H1 (cell line): ENCODE results near the gene DPEP2. TPM values are rescaled to one million over a fixed set of nuclear protein-coding genes. Genes with fewer than 3 reads are reported as not detected.
"Not testable (repeated sequence)": the region's sequence is repeated elsewhere in the genome, so short reads cannot be mapped to it uniquely, and the experiment has no call there.

Experiments
- CTCF ChIA-PET: fragments of 300-600 bp; sonication (Branson Sonifier 250); formaldehyde crosslinking; loops from one replicate; lab custom pipeline; 2021; ENCODE audit not compliant: partially characterized antibody; lab: Charles Lee
- POLR2A ChIA-PET: fragments of 300-600 bp; sonication (Branson Sonifier 250); formaldehyde crosslinking; loops from one replicate; lab custom pipeline; 2021; ENCODE audit warnings: inconsistent platforms; ENCODE audit not compliant: partially characterized antibody; lab: Charles Lee
- DNase-seq, 2 experiments: peaks; one replicate each; pipeline versions ENCODE4 v3.0.0 to v3.0.0-alpha.2; 2010 to 2022; ENCODE audit warnings: low spot score in 2 of 2, low read depth in 1 of 2, mixed read lengths in 1 of 2
- FAIRE-seq: peaks from 2 replicates; lab custom pipeline; 2011; peaks lifted over from hg19 to GRCh38; lab: Jason Lieb, UNC
- H2AFZ ChIP-seq: 2 replicates; pipeline ENCODE4 v1.8.1; 2012; ENCODE audit warnings: low read length, inconsistent platforms
- H2AK5ac ChIP-seq: 2 replicates; pipeline ENCODE4 v1.6.1; 2013; ENCODE audit warnings: low read depth, low read length
- H2BK120ac ChIP-seq: replicated peaks from 2 replicates; pipeline ENCODE3; 2013; ENCODE audit warnings: low read depth, low read length, inconsistent platforms
- H2BK12ac ChIP-seq: 2 replicates; pipeline ENCODE4 v1.6.1; 2013; ENCODE audit warnings: low read depth, low read length
- H2BK15ac ChIP-seq: 2 replicates; pipeline ENCODE4 v1.6.1; 2013; ENCODE audit warnings: low read length
- H2BK20ac ChIP-seq: 2 replicates; pipeline ENCODE4 v1.6.1; 2013; ENCODE audit warnings: low read length
- H2BK5ac ChIP-seq: 2 replicates; pipeline ENCODE4 v1.6.1; 2013; ENCODE audit warnings: low read depth, low read length
- H3K14ac ChIP-seq: 2 replicates; pipeline ENCODE4 v1.6.1; 2013; ENCODE audit warnings: inconsistent platforms; ENCODE audit not compliant: insufficient read length
- H3K18ac ChIP-seq: 2 replicates; pipeline ENCODE4 v1.6.1; 2013; ENCODE audit warnings: low read length; ENCODE audit errors: extremely low read depth
- H3K23ac ChIP-seq: 2 replicates; pipeline ENCODE4 v1.6.1; 2013; ENCODE audit warnings: inconsistent platforms; ENCODE audit not compliant: insufficient read length
- H3K23me2 ChIP-seq: 2 replicates; pipeline ENCODE4 v1.6.1; 2013; ENCODE audit warnings: low read depth, low read length
- H3K27ac ChIP-seq: 2 replicates; pipeline ENCODE4 v1.6.1; 2011; ENCODE audit warnings: low read depth, low read length, inconsistent platforms
- H3K27me3 ChIP-seq, 4 experiments: replicated peaks in 1 of 4; 1 replicate in 1 of 4; 2 replicates in 3 of 4; pipeline versions ENCODE4 v1.6.1 to v1.8.1; 2011 to 2013; ENCODE audit warnings: low read length in 3 of 4, mild to moderate bottlenecking in 3 of 4, inconsistent platforms in 2 of 4, mixed read lengths in 2 of 4, moderate library complexity in 1 of 4; ENCODE audit not compliant: control insufficient read depth in 3 of 4, insufficient read depth in 3 of 4; ENCODE audit errors: extremely low read depth in 1 of 4
- H3K36me3 ChIP-seq, 4 experiments: 2 replicates each; pipeline versions ENCODE4 v1.6.1 to v1.8.1; 2011 to 2013; ENCODE audit warnings: mild to moderate bottlenecking in 4 of 4, low read length in 3 of 4, moderate library complexity in 2 of 4, control low read depth in 1 of 4, inconsistent platforms in 1 of 4; ENCODE audit not compliant: insufficient read depth in 4 of 4, control insufficient read depth in 2 of 4
- H3K4ac ChIP-seq: replicated peaks from 2 replicates; pipeline ENCODE3; 2013; ENCODE audit warnings: low read length, low read depth, mixed read lengths, inconsistent platforms; ENCODE audit not compliant: insufficient read length
- H3K4me1 ChIP-seq, 4 experiments: replicated peaks in 1 of 4; 1 replicate in 1 of 4; 2 replicates in 3 of 4; pipeline versions ENCODE4 v1.6.1 to v1.8.1; 2011 to 2013; ENCODE audit warnings: low read length in 3 of 4, inconsistent platforms in 2 of 4, mixed read lengths in 1 of 4; ENCODE audit not compliant: insufficient read depth in 4 of 4, control insufficient read depth in 3 of 4
- H3K4me2 ChIP-seq, 2 experiments: 2 replicates each; pipeline versions ENCODE4 v1.6.1 to v1.8.1; 2011 to 2013; ENCODE audit warnings: low read depth in 2 of 2, low read length in 2 of 2, control low read depth in 1 of 2, inconsistent platforms in 1 of 2, mild to moderate bottlenecking in 1 of 2; ENCODE audit not compliant: insufficient read depth in 1 of 2
- H3K4me3 ChIP-seq, 4 experiments: fragments of 200-600, 300-600 bp in 1 of 4; sonication (generic), shearing (Covaris generic), sonication (Bioruptor Twin) in 1 of 4; 2 replicates each; pipeline versions ENCODE4 v1.5.1 to v1.8.1; 2011 to 2016; ENCODE audit warnings: low read length in 4 of 4, low read depth in 3 of 4, control low read depth in 2 of 4, inconsistent platforms in 2 of 4, mild to moderate bottlenecking in 2 of 4, mixed read lengths in 1 of 4, moderate library complexity in 1 of 4; ENCODE audit not compliant: insufficient read depth in 2 of 4; ENCODE audit errors: extremely low read depth in 1 of 4
- H3K56ac ChIP-seq: replicated peaks from 2 replicates; pipeline ENCODE3; 2013; ENCODE audit warnings: low read depth, mild to moderate bottlenecking, mixed read lengths, low read length, inconsistent platforms; ENCODE audit not compliant: insufficient read length
- H3K79me1 ChIP-seq: 2 replicates; pipeline ENCODE4 v1.6.1; 2013; ENCODE audit warnings: low read depth, low read length, control low read depth
- H3K79me2 ChIP-seq, 2 experiments: 2 replicates each; pipeline versions ENCODE4 v1.6.1 to v1.8.1; 2012 to 2013; ENCODE audit warnings: low read length in 2 of 2, mild to moderate bottlenecking in 2 of 2, inconsistent platforms in 1 of 2; ENCODE audit not compliant: insufficient read depth in 2 of 2, control insufficient read depth in 1 of 2
- H3K9ac ChIP-seq, 4 experiments: replicated peaks in 1 of 4; 1 replicate in 1 of 4; 2 replicates in 3 of 4; pipeline versions ENCODE4 v1.6.1 to v1.8.1; 2011 to 2013; ENCODE audit warnings: low read depth in 3 of 4, low read length in 3 of 4, control low read depth in 2 of 4, mild to moderate bottlenecking in 2 of 4, moderate library complexity in 2 of 4, inconsistent platforms in 1 of 4; ENCODE audit errors: extremely low read depth in 1 of 4
- H3K9me3 ChIP-seq, 2 experiments: 2 replicates each; pipeline versions ENCODE4 v1.6.1 to v1.8.1; 2012 to 2013; ENCODE audit warnings: mild to moderate bottlenecking in 2 of 2, moderate library complexity in 2 of 2, control low read depth in 1 of 2, inconsistent platforms in 1 of 2, low read depth in 1 of 2, low read length in 1 of 2, mixed read lengths in 1 of 2; ENCODE audit not compliant: insufficient read depth in 2 of 2
- H4K20me1 ChIP-seq, 2 experiments: replicated peaks in 1 of 2; 2 replicates each; pipeline versions ENCODE3 to v1.8.1; 2011 to 2013; ENCODE audit warnings: inconsistent platforms in 2 of 2, low read length in 2 of 2, mild to moderate bottlenecking in 1 of 2; ENCODE audit not compliant: insufficient read depth in 2 of 2, control insufficient read depth in 1 of 2
- H4K5ac ChIP-seq: 2 replicates; pipeline ENCODE4 v1.6.1; 2013; ENCODE audit warnings: low read length, low read depth, mixed read lengths, inconsistent platforms; ENCODE audit not compliant: insufficient read length
- H4K8ac ChIP-seq: 2 replicates; pipeline ENCODE4 v1.8.0; 2013; ENCODE audit warnings: mild to moderate bottlenecking, moderate library complexity, low read length, inconsistent platforms; ENCODE audit not compliant: insufficient read depth; ENCODE audit errors: extremely low read depth
- H4K91ac ChIP-seq: replicated peaks from 2 replicates; pipeline ENCODE3; 2013; ENCODE audit warnings: low read length, mixed read lengths, inconsistent platforms; ENCODE audit not compliant: insufficient read length
- EZH2 ChIP-seq: fragments of 200-600 bp; sonication (generic); IDR thresholded peaks from 2 replicates; pipeline ENCODE4 v1.7.1; 2012; ENCODE audit warnings: low read depth, mild to moderate bottlenecking, moderate library complexity, low read length, inconsistent platforms; ENCODE audit not compliant: severe bottlenecking
- GTF2F1 ChIP-seq: IDR thresholded peaks from 2 replicates; pipeline ENCODE4 v1.6.1; 2012; ENCODE audit warnings: low read depth, low read length, improper control_type of control experiment, borderline replicate concordance
- POU5F1 ChIP-seq: IDR thresholded peaks from 2 replicates; pipeline ENCODE4 v1.6.1; 2011; ENCODE audit warnings: low read depth, mild to moderate bottlenecking, low read length, moderate library complexity
- TEAD4 ChIP-seq: IDR thresholded peaks from 2 replicates; pipeline ENCODE4 v1.6.1; 2012; ENCODE audit warnings: low read depth, low read length, inconsistent platforms, mixed read lengths
- WGBS, 2 experiments: shearing (Covaris generic) in 1 of 2; methylation state at CpG; one replicate each; pipeline versions ENCODE4 v1.1.6 to v1.1.7; 2013 to 2015; ENCODE audit warnings: low lambda C conversion rate in 2 of 2, mixed read lengths in 2 of 2, inconsistent platforms in 1 of 2, low coverage in 1 of 2, missing lambda C conversion rate in 1 of 2; ENCODE audit not compliant: insufficient replicate concordance in 2 of 2, insufficient coverage in 1 of 2, insufficient read length in 1 of 2; ENCODE audit errors: extremely low coverage in 1 of 2, missing lambda C conversion rate in 1 of 2; 5-methylcytosine and 5-hydroxymethylcytosine counted together
- polyA plus RNA-seq, 7 experiments: library from polyadenylated mRNA; depleted of rRNA in 3 of 7; stranded (reverse) in 5 of 7; unstranded in 2 of 7; fragments of >200 nt in 5 of 7; fragments of 200-250 nt in 2 of 7; gene quantifications; 1 replicate in 5 of 7; 2 replicates in 1 of 7; 4 replicates in 1 of 7; pipeline versions ENCODE4 v1.2.1 to v1.2.3, GENCODE V29; 2011 to 2013; ENCODE audit warnings: missing spikeins in 2 of 7, mixed read lengths in 2 of 7
- total RNA-seq: library from RNA; stranded (reverse); fragmentation: NEBNext Ultra II Directional; extraction: Animal tissue kit (Norgen Biotek cat#: 25700); gene quantifications from 2 replicates; pipeline ENCODE4 v1.2.1, GENCODE V29; 2021

The DPEP2 gene
- total and polyA plus RNA-seq, 2 of the 8 experiments (the other 6 are each of a cell fraction or from before 2014, with no cell fraction given) = not detected

GRCh38 chr16:67999985-68000384 is 701 bp upstream of the DPEP2 start (continued):
- no peak for TF ChIP-seq GTF2F1
- no peak for TF ChIP-seq EZH2
- TF ChIP-seq TEAD4 = no peak
- TF ChIP-seq POU5F1 = no peak

GRCh38 chr16:67998231-67998778 is 979 bp downstream of the DPEP2 start:
- not testable (repeated sequence) for H3K4me2 ChIP-seq, DNase-seq, H2BK120ac ChIP-seq, H4K20me1 ChIP-seq, H4K91ac ChIP-seq, H4K5ac ChIP-seq, H3K18ac ChIP-seq, H3K4ac ChIP-seq, H3K56ac ChIP-seq, H3K4me3 ChIP-seq, H3K9ac ChIP-seq, H3K27ac ChIP-seq, H2BK5ac ChIP-seq, H2BK20ac ChIP-seq, H3K27me3 ChIP-seq, H4K8ac ChIP-seq, H2BK15ac ChIP-seq, H2AFZ ChIP-seq, H3K14ac ChIP-seq, H3K79me1 ChIP-seq, FAIRE-seq, H3K23ac ChIP-seq, H3K36me3 ChIP-seq, H3K9me3 ChIP-seq, H2BK12ac ChIP-seq, H2AK5ac ChIP-seq, H3K79me2 ChIP-seq, H3K4me1 ChIP-seq, H3K23me2 ChIP-seq
- POLR2A ChIA-PET = interaction anchor here (0.9 to 2.5 kb wide), 5 partner anchors 17 to 296 kb away, joined by 3 to 19 read pairs (median 3); partner anchors contain the start of genes DDX28 and DUS2
- WGBS, 2 experiments = 94% methylated on average over 21 of the region's 36 CpGs; no CpG with 5 or more reads in 1 of the 2 experiments
- CTCF ChIA-PET = interaction anchor here (0.6 to 3.8 kb wide), 18 partner anchors 7 to 178 kb away, joined by 3 to 17 read pairs (median 4); partner anchors contain the start of genes DPEP2NB, DPEP3 and NRN1L
